ENCODE results near the gene RPP40.
"Not testable (repeated sequence)": the region's sequence is repeated elsewhere in the genome, so short reads cannot be mapped to it uniquely, and the experiment has no call there.

Gene RPP40

GRCh38 chr6:5020142-5020541 lies 16.3 kb upstream of the RPP40 start:
- DNase-seq (ENCODE audit: low read depth in 2 of 2), result no peak

GRCh38 chr6:5014072-5014561 lies 10.3 kb upstream of the RPP40 start:
- DNase-seq (ENCODE audit: low read depth in 2 of 2), result no peak

- DNase-seq (ENCODE audit: low read depth in 2 of 2), result no peak
These were observed 8.7 kb upstream of the RPP40 start for GRCh38 chr6:5012519-5012918.

- no peak for DNase-seq (ENCODE audit: low read depth in 2 of 2)
These were observed 7.5 kb upstream of the RPP40 start for GRCh38 chr6:5011346-5011745.

- no peak for DNase-seq (ENCODE audit: low read depth in 2 of 2)
These were observed 3.7 kb upstream of the RPP40 start for GRCh38 chr6:5007531-5007930.

GRCh38 chr6:5006222-5006621 lies 2.4 kb upstream of the RPP40 start:
- DNase-seq (ENCODE audit: low read depth in 2 of 2), result no peak

GRCh38 chr6:5005038-5005433 lies 1.2 kb upstream of the RPP40 start:
- DNase-seq (ENCODE audit: low read depth in 2 of 2), result not testable (repeated sequence)

GRCh38 chr6:5004373-5005037 lies 668 bp upstream of the RPP40 start:
- no peak for DNase-seq (ENCODE audit: low read depth in 2 of 2)

GRCh38 chr6:4999586-4999985 lies 4.3 kb downstream of the RPP40 start:
- DNase-seq (ENCODE audit: low read depth in 2 of 2), result no peak

- no peak for DNase-seq (ENCODE audit: low read depth in 2 of 2)
These were observed 6.0 kb downstream of the RPP40 start for GRCh38 chr6:4997862-4998261.

GRCh38 chr6:4994741-4995140 lies 9.1 kb downstream of the RPP40 start:
- no peak for DNase-seq (ENCODE audit: low read depth in 2 of 2)

GRCh38 chr6:4987432-4987831 lies 16.4 kb downstream of the RPP40 start:
- no peak for DNase-seq (ENCODE audit: low read depth in 2 of 2)

GRCh38 chr6:4986999-4987398 lies 16.8 kb downstream of the RPP40 start:
- no peak for DNase-seq (ENCODE audit: low read depth in 2 of 2)

GRCh38 chr6:4983322-4983721 lies 20.5 kb downstream of the RPP40 start:
- no peak for DNase-seq (ENCODE audit: low read depth in 2 of 2)

- no peak for DNase-seq (ENCODE audit: low read depth in 2 of 2)
These were observed 22.1 kb downstream of the RPP40 start for GRCh38 chr6:4981761-4982160.

GRCh38 chr6:4979426-4979825 lies 24.4 kb downstream of the RPP40 start:
- no peak for DNase-seq (ENCODE audit: low read depth in 2 of 2)

GRCh38 chr6:4977468-4977867 lies 26.4 kb downstream of the RPP40 start:
- no peak for DNase-seq (ENCODE audit: low read depth in 2 of 2)

- DNase-seq (ENCODE audit: low read depth in 2 of 2), result no peak
These were observed 28.3 kb downstream of the RPP40 start for GRCh38 chr6:4975506-4975905.

GRCh38 chr6:4974962-4975361 lies 28.9 kb downstream of the RPP40 start:
- DNase-seq (ENCODE audit: low read depth in 2 of 2), result no peak

GRCh38 chr6:4973982-4974745 lies 29.7 kb downstream of the RPP40 start:
- DNase-seq (ENCODE audit: low read depth in 2 of 2), result no peak

- DNase-seq (ENCODE audit: low read depth in 2 of 2), result no peak
These were observed 30.4 kb downstream of the RPP40 start for GRCh38 chr6:4973415-4973814.

GRCh38 chr6:4972438-4972837 lies 31.4 kb downstream of the RPP40 start:
- DNase-seq (ENCODE audit: low read depth in 2 of 2), result no peak

GRCh38 chr6:4971851-4972250 lies 32.0 kb downstream of the RPP40 start:
- DNase-seq (ENCODE audit: low read depth in 2 of 2), result no peak
